Osteoblast (primary cell): Measurements from ENCODE around the gene NSD2. TPM values are rescaled to one million over a fixed set of nuclear protein-coding genes. Genes with fewer than 3 reads are reported as not detected.
"Not testable (repeated sequence)": the region's sequence is repeated elsewhere in the genome, so short reads cannot be mapped to it uniquely, and the experiment has no call there.

Experiments
- DNase-seq: peaks from one replicate; pipeline ENCODE4 v3.0.0; 2011; ENCODE audit warnings: low spot score, mixed read lengths; ENCODE audit not compliant: insufficient read length; ENCODE audit errors: missing footprints
- H2AFZ ChIP-seq: 2 replicates; pipeline ENCODE4 v1.6.0; 2011; ENCODE audit warnings: mild to moderate bottlenecking, low read length
- H3K27ac ChIP-seq: 2 replicates; pipeline ENCODE4 v1.5.1; 2011; ENCODE audit warnings: mild to moderate bottlenecking, low read depth, low read length, moderate library complexity
- H3K27me3 ChIP-seq: 2 replicates; pipeline ENCODE4 v1.6.0; 2012; ENCODE audit warnings: mild to moderate bottlenecking, control low read depth, inconsistent platforms, low read length, moderate library complexity; ENCODE audit not compliant: insufficient read depth
- H3K36me3 ChIP-seq: 2 replicates; pipeline ENCODE4 v1.5.1; 2011; ENCODE audit warnings: mild to moderate bottlenecking, low read length, control low read depth, moderate library complexity; ENCODE audit not compliant: insufficient read depth
- H3K4me1 ChIP-seq: 2 replicates; pipeline ENCODE4 v1.5.1; 2011; ENCODE audit warnings: mild to moderate bottlenecking, low read length, control low read depth, moderate library complexity; ENCODE audit not compliant: insufficient read depth
- H3K4me2 ChIP-seq: 2 replicates; pipeline ENCODE4 v1.6.0; 2011; ENCODE audit warnings: mild to moderate bottlenecking, low read length; ENCODE audit not compliant: insufficient read depth
- H3K4me3 ChIP-seq: fragments of 200-600 bp; sonication (generic); 3 replicates; pipeline ENCODE4 v1.5.1; 2012; ENCODE audit warnings: mild to moderate bottlenecking, low read length, inconsistent platforms; ENCODE audit not compliant: insufficient read depth
- H3K79me2 ChIP-seq: 2 replicates; pipeline ENCODE4 v1.6.0; 2012; ENCODE audit warnings: mild to moderate bottlenecking, low read length, control low read depth, inconsistent platforms; ENCODE audit not compliant: insufficient read depth
- H3K9me3 ChIP-seq: 2 replicates; pipeline ENCODE4 v1.5.1; 2011; ENCODE audit warnings: low read depth, low read length, control low read depth
- H4K20me1 ChIP-seq: 2 replicates; pipeline ENCODE4 v1.6.0; 2012; ENCODE audit warnings: mild to moderate bottlenecking, low read length, control low read depth; ENCODE audit not compliant: insufficient read depth
- CTCF ChIP-seq: IDR thresholded peaks from 2 replicates; pipeline ENCODE4 v1.5.1; 2011; ENCODE audit warnings: mild to moderate bottlenecking, low read depth, low read length, moderate library complexity; ENCODE audit errors: extremely low read depth
- total RNA-seq: library from RNA; depleted of rRNA; stranded (reverse); fragments of >200 nt; gene quantifications from 2 replicates; pipeline ENCODE4 v1.2.3, GENCODE V29; 2012

The NSD2 gene
- total RNA-seq, 1 donor = 58.6 TPM

- no peak overlapping the region for H2AFZ ChIP-seq
- no peaks in the 10 kb centered on the region for H3K9me3 ChIP-seq
- H3K27ac ChIP-seq = peak overlapping the region; percentile 60
- peaks cover 58% of the 10 kb centered on the region for H3K36me3 ChIP-seq
- H3K4me3 ChIP-seq = no peak overlapping the region
- no peak overlapping the region for H3K4me2 ChIP-seq
- DNase-seq = no peak
- no peak for TF ChIP-seq CTCF
- H3K27me3 ChIP-seq = no peaks in the 10 kb centered on the region
- H4K20me1 ChIP-seq = peaks cover 9% of the 10 kb centered on the region
- peaks cover 16% of the 10 kb centered on the region for H3K79me2 ChIP-seq
- H3K4me1 ChIP-seq = peaks cover 23% of the 10 kb centered on the region
Measured at GRCh38 chr4:1833307-1834046, 37.7 kb upstream of the NSD2 start.

GRCh38 chr4:1834047-1834775, 37.0 kb upstream of the NSD2 start:
- no peak overlapping the region for H2AFZ ChIP-seq
- H3K4me1 ChIP-seq = peaks cover 23% of the 10 kb centered on the region
- TF ChIP-seq CTCF = no peak
- peak overlapping the region; percentile 10 for H3K4me2 ChIP-seq
- peak overlapping the region; percentile 60 for H3K27ac ChIP-seq
- H4K20me1 ChIP-seq = peaks cover 10% of the 10 kb centered on the region
- peak; percentile 69 for DNase-seq
- H3K4me3 ChIP-seq = no peak overlapping the region
- peaks cover 21% of the 10 kb centered on the region for H3K79me2 ChIP-seq
- H3K9me3 ChIP-seq = no peaks in the 10 kb centered on the region
- H3K36me3 ChIP-seq = peaks cover 65% of the 10 kb centered on the region
- no peaks in the 10 kb centered on the region for H3K27me3 ChIP-seq

- not testable (repeated sequence) for DNase-seq, H3K27ac ChIP-seq, H3K27me3 ChIP-seq, H3K4me3 ChIP-seq, H2AFZ ChIP-seq, H3K9me3 ChIP-seq, H3K4me2 ChIP-seq
- H3K79me2 ChIP-seq = peaks cover 30% of the 10 kb centered on the region
- peaks cover 71% of the 10 kb centered on the region for H3K36me3 ChIP-seq
- peaks cover 23% of the 10 kb centered on the region for H3K4me1 ChIP-seq
- peaks cover 17% of the 10 kb centered on the region for H4K20me1 ChIP-seq
Measured at GRCh38 chr4:1835836-1836235, 35.4 kb upstream of the NSD2 start.

GRCh38 chr4:1836650-1837049, 34.5 kb upstream of the NSD2 start:
- H3K79me2 ChIP-seq = peaks cover 38% of the 10 kb centered on the region
- no peak overlapping the region for H3K4me2 ChIP-seq
- no peak for DNase-seq
- no peak overlapping the region for H3K4me3 ChIP-seq
- H3K27me3 ChIP-seq = no peaks in the 10 kb centered on the region
- no peak overlapping the region for H3K27ac ChIP-seq
- H2AFZ ChIP-seq = no peak overlapping the region
- H3K36me3 ChIP-seq = peaks cover 73% of the 10 kb centered on the region
- peaks cover 23% of the 10 kb centered on the region for H3K4me1 ChIP-seq
- H3K9me3 ChIP-seq = no peaks in the 10 kb centered on the region
- no peak for TF ChIP-seq CTCF
- peaks cover 17% of the 10 kb centered on the region for H4K20me1 ChIP-seq
